Measurements from ENCODE around the gene FABP7.
"Not testable (repeated sequence)": the region's sequence is repeated elsewhere in the genome, so short reads cannot be mapped to it uniquely, and the experiment has no call there.

The FABP7 gene

DNA sequence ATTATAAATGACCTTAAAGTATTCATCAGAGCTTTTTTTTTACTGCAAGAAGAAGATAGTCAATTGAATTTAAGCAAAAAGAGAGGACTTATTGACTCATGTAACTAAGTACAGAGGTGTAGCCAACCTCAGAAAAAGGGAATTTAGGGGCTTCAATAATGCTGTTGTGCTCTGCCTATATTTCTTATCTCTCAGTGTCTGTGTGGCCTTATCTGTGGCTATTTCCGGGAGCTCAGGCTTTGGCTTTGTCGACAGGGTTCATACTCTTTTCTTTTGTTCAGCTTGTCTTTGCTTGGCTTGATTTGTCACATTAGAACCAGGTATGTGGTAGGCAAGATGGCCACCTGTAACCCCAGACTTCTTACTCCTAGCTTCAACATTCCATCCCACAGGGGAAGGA is 38.6 kb upstream of the FABP7 start:
- Histone ChIP-seq H3K27me3 (ENCODE audit: control insufficient read depth, insufficient read depth, low read length) (no peaks in the 10 kb centered on the region), H3K9ac (no peak overlapping the region), H3K4me3 (ENCODE audit: low read depth, low read length) (no peak overlapping the region), H3K4me2 (ENCODE audit: low read length) (no peak overlapping the region), H3K9me3 (ENCODE audit: control insufficient read depth, low read length) (no peaks in the 10 kb centered on the region), H2AFZ (no peak overlapping the region), H3K79me2 (no peaks in the 10 kb centered on the region), H3K36me3 (ENCODE audit: control insufficient read depth, insufficient read depth, low read length) (no peaks in the 10 kb centered on the region), H3K27ac (no peak overlapping the region), H3K4me1 (no peaks in the 10 kb centered on the region)
- TF ChIP-seq, protein P1, sequence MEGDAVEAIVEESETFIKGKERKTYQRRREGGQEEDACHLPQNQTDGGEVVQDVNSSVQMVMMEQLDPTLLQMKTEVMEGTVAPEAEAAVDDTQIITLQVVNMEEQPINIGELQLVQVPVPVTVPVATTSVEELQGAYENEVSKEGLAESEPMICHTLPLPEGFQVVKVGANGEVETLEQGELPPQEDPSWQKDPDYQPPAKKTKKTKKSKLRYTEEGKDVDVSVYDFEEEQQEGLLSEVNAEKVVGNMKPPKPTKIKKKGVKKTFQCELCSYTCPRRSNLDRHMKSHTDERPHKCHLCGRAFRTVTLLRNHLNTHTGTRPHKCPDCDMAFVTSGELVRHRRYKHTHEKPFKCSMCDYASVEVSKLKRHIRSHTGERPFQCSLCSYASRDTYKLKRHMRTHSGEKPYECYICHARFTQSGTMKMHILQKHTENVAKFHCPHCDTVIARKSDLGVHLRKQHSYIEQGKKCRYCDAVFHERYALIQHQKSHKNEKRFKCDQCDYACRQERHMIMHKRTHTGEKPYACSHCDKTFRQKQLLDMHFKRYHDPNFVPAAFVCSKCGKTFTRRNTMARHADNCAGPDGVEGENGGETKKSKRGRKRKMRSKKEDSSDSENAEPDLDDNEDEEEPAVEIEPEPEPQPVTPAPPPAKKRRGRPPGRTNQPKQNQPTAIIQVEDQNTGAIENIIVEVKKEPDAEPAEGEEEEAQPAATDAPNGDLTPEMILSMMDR (IDR thresholded peaks at IDR 0.05), result no peak

DNA sequence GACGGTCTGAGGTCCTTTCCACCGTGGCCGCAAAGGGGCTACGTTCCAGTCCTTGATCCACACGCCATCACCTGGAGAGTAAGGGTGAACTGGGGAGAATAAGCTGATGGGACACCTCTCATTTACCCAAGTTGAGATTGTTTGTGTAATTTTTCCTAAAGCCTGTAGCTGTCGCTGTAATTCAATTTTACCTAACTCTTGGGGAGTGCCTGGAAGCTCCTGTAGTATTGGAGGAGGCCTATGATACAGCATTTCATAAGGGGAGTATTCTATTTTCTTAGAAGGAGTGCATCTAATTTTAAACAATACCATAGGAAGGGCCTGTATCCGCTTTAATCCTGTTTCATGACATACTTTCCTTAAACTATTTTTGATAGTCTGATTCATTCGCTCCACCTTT is 35.3 kb upstream of the FABP7 start:
- H3K4me3 ChIP-seq (ENCODE audit: low read depth, low read length); H3K4me1 ChIP-seq; H3K36me3 ChIP-seq (ENCODE audit: control insufficient read depth, insufficient read depth, low read length); H3K4me2 ChIP-seq (ENCODE audit: low read length); H3K9me3 ChIP-seq (ENCODE audit: control insufficient read depth, low read length); H3K27ac ChIP-seq; H2AFZ ChIP-seq; H3K27me3 ChIP-seq (ENCODE audit: control insufficient read depth, insufficient read depth, low read length); H3K9ac ChIP-seq; H3K79me2 ChIP-seq: not testable (repeated sequence)
- TF ChIP-seq, protein P1 (IDR thresholded peaks at IDR 0.05), result peak; percentile 31

DNA sequence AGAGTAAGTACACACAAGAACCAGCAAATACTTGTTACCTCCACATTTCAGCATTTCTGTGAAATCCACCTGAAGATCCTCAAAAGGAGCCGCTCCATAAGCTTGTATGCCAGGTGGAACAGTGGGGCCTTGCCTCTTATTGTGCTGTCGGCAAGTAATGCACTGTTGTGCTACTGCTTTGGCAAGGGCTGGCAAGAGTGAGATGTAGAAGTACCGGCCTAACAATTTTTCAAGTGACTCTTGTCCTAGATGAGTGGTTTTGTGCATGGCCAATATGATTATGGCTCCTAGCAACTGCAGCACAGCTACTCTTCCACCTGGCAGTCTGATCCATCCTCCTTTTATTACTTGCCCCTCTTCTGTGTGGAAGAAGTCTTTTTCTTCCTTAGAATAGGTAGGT is 34.7 kb upstream of the FABP7 start:
- H3K4me3 ChIP-seq (ENCODE audit: low read depth, low read length); H3K27me3 ChIP-seq (ENCODE audit: control insufficient read depth, insufficient read depth, low read length); H3K36me3 ChIP-seq (ENCODE audit: control insufficient read depth, insufficient read depth, low read length); H3K9ac ChIP-seq; H3K9me3 ChIP-seq (ENCODE audit: control insufficient read depth, low read length); H2AFZ ChIP-seq; H3K27ac ChIP-seq; H3K4me2 ChIP-seq (ENCODE audit: low read length); H3K79me2 ChIP-seq; H3K4me1 ChIP-seq: not testable (repeated sequence)

DNA sequence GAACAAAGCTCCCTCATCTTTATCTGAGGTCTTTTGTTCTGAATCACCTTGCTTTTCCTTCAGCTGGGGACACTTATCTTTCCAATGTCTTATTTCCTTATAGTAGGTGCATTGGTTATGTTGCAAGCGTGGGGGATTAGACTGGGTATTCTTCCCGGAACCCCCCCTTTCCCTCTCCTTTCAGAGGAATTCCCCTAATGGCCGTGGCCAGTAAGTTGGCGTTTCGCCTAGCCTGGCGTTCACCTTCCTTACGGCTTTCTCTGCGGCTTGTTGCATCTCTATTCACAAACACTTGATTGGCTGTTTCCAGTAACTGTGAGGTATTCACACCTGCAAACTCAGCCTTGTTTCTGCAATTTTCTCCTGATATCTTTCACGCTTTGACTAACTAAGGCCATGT is 32.8 kb upstream of the FABP7 start:
- Histone ChIP-seq H3K27me3 (ENCODE audit: control insufficient read depth, insufficient read depth, low read length) (no peaks in the 10 kb centered on the region), H3K79me2 (no peaks in the 10 kb centered on the region), H3K36me3 (ENCODE audit: control insufficient read depth, insufficient read depth, low read length) (no peaks in the 10 kb centered on the region), H2AFZ (no peak overlapping the region), H3K4me2 (ENCODE audit: low read length) (no peak overlapping the region), H3K4me1 (no peaks in the 10 kb centered on the region), H3K4me3 (ENCODE audit: low read depth, low read length) (no peak overlapping the region), H3K27ac (no peak overlapping the region), H3K9ac (no peak overlapping the region), H3K9me3 (ENCODE audit: control insufficient read depth, low read length) (no peaks in the 10 kb centered on the region)
- TF ChIP-seq, protein P1 (IDR thresholded peaks at IDR 0.05), result no peak

DNA sequence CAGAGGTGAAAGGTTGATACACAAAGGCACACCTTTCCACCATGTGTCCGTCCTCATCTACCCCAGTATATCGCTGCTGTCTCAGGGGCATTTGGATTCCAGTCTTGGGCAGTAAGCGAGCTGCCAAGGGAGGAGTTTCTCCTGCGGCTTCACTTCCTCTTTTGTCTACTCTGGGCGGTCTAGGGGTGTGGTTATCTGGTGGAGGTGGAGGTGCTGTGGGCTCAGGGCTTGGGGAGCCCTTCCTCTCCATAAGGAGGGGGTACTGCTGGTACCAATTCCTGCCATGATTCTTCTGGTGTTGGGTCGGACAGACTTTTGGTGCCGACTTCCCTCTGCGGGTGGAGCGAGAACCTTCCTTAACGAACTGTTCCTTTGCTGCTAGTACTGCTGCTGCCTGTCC is 31.9 kb upstream of the FABP7 start:
- H3K9ac ChIP-seq, result no peak overlapping the region
- H3K27me3 ChIP-seq (ENCODE audit: control insufficient read depth, insufficient read depth, low read length), result no peaks in the 10 kb centered on the region
- H3K9me3 ChIP-seq (ENCODE audit: control insufficient read depth, low read length), result no peaks in the 10 kb centered on the region
- no peaks in the 10 kb centered on the region for H3K79me2 ChIP-seq
- H2AFZ ChIP-seq, result no peak overlapping the region
- H3K4me3 ChIP-seq (ENCODE audit: low read depth, low read length), result no peak overlapping the region
- no peaks in the 10 kb centered on the region for H3K4me1 ChIP-seq
- H3K36me3 ChIP-seq (ENCODE audit: control insufficient read depth, insufficient read depth, low read length), result no peaks in the 10 kb centered on the region
- no peak overlapping the region for H3K27ac ChIP-seq
- no peak overlapping the region for H3K4me2 ChIP-seq (ENCODE audit: low read length)
- TF ChIP-seq, protein P1 (IDR thresholded peaks at IDR 0.05), result no peak

DNA sequence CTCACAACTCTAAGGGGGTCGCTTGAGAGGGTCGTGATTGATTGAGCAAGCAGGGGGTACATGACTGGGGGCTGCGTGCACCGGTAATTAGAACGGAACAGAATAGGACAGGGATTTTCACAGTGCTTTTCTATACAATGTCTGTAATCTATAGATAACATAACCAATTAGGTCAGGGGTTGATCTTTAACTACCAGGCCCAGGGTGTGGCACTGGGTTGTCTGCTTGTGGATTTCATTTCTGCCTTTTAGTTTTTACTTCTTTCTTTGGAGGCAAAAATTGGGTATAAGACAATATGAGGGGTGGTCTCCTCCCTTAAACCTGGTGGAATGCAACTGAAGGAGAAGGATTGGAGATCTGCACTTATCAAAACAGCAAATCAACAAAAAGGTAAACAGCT is 30.6 kb upstream of the FABP7 start:
- H3K36me3 ChIP-seq (ENCODE audit: control insufficient read depth, insufficient read depth, low read length); H2AFZ ChIP-seq; H3K79me2 ChIP-seq; H3K4me1 ChIP-seq; H3K27me3 ChIP-seq (ENCODE audit: control insufficient read depth, insufficient read depth, low read length); H3K4me2 ChIP-seq (ENCODE audit: low read length); H3K9ac ChIP-seq; H3K9me3 ChIP-seq (ENCODE audit: control insufficient read depth, low read length); H3K27ac ChIP-seq; H3K4me3 ChIP-seq (ENCODE audit: low read depth, low read length): not testable (repeated sequence)

All from parathyroid adenoma (tissue), 2 donors.